Pulmonary artery endothelial cell (primary cell): Measurements from ENCODE around the gene PDZRN4. TPM values are rescaled to one million over a fixed set of nuclear protein-coding genes. Genes with fewer than 3 reads are reported as not detected.

Experiments used
- DNase-seq: peaks from one replicate; pipeline ENCODE4 v3.0.0-alpha.2; 2011; ENCODE audit warnings: low read depth, low spot score
- total RNA-seq: library from RNA; depleted of rRNA; stranded (reverse); fragments of >200 nt; gene quantifications from 2 replicates; pipeline ENCODE4 v1.2.3, GENCODE V29; 2014

The PDZRN4 gene
- total RNA-seq, 1 donor from 2014 or later: not detected

GRCh38 chr12:41356181-41356580 is 168.1 kb downstream of the PDZRN4 start:
- DNase-seq: no peak

GRCh38 chr12:41361738-41362137 is 173.6 kb downstream of the PDZRN4 start:
- DNase-seq: no peak

- no peak for DNase-seq
Observed at GRCh38 chr12:41362510-41362909, 174.4 kb downstream of the PDZRN4 start.

GRCh38 chr12:41362931-41363330 is 174.8 kb downstream of the PDZRN4 start:
- DNase-seq: no peak

GRCh38 chr12:41364211-41364610 is 176.1 kb downstream of the PDZRN4 start:
- DNase-seq: no peak

- DNase-seq: no peak
Observed at GRCh38 chr12:41365653-41366171, 177.6 kb downstream of the PDZRN4 start.

- no peak for DNase-seq
Observed at GRCh38 chr12:41367726-41368405, 179.7 kb downstream of the PDZRN4 start.

- DNase-seq: no peak
Observed at GRCh38 chr12:41380878-41381277, 192.8 kb downstream of the PDZRN4 start.

- DNase-seq: no peak
Observed at GRCh38 chr12:41402801-41403200, 214.7 kb downstream of the PDZRN4 start.

- DNase-seq: no peak
Observed at GRCh38 chr12:41407232-41407799, 219.2 kb downstream of the PDZRN4 start.

- DNase-seq: no peak
Observed at GRCh38 chr12:41409628-41410027, 221.5 kb downstream of the PDZRN4 start.

GRCh38 chr12:41418586-41418985 is 230.5 kb downstream of the PDZRN4 start:
- no peak for DNase-seq

GRCh38 chr12:41419131-41419893 is 231.2 kb downstream of the PDZRN4 start:
- DNase-seq: no peak

- no peak for DNase-seq
Observed at GRCh38 chr12:41424651-41425050, 236.5 kb downstream of the PDZRN4 start.

- no peak for DNase-seq
Observed at GRCh38 chr12:41433460-41433859, 245.3 kb downstream of the PDZRN4 start.

GRCh38 chr12:41436076-41436475 is 248.0 kb downstream of the PDZRN4 start:
- DNase-seq: no peak

- no peak for DNase-seq
Observed at GRCh38 chr12:41437563-41437962, 249.4 kb downstream of the PDZRN4 start.

GRCh38 chr12:41438854-41439541 is 250.9 kb downstream of the PDZRN4 start:
- DNase-seq: no peak

GRCh38 chr12:41439801-41440200 is 251.7 kb downstream of the PDZRN4 start:
- no peak for DNase-seq

- DNase-seq: no peak
Observed at GRCh38 chr12:41441180-41441579, 253.1 kb downstream of the PDZRN4 start.

GRCh38 chr12:41442896-41443295 is 254.8 kb downstream of the PDZRN4 start:
- no peak for DNase-seq

- DNase-seq: no peak
Observed at GRCh38 chr12:41443690-41444089, 255.6 kb downstream of the PDZRN4 start.
